GM21825 (cell line): ENCODE measurements around the gene GALNT14.

Experiments
- ATAC-seq: cut with Tn5 transposase; IDR thresholded peaks from one replicate; pipeline ENCODE4 v1.9.1; 2021; ENCODE audit warnings: mild to moderate bottlenecking, moderate library complexity; ENCODE audit not compliant: unreplicated experiment

Gene GALNT14

DNA sequence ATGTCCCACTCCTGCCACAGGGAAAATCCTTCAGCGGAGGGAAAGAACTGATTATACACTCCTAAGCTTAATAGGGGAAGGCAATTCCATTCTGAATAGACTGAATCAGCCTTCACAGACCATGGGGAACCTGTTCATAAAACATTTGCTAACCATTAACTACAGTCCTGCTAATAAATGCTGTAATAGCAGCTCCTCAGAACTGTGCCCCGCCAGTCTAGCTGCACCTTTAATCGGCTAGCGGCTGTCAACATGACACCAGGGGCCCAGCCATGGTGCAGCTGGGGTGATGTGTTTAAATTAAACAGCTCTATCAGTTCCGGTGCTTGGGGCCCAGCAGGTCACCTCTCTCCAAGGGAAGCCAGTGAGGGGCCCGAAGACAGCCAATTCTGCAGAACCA is 77.8 kb downstream of the GALNT14 start:
- ATAC-seq, result no peak

DNA sequence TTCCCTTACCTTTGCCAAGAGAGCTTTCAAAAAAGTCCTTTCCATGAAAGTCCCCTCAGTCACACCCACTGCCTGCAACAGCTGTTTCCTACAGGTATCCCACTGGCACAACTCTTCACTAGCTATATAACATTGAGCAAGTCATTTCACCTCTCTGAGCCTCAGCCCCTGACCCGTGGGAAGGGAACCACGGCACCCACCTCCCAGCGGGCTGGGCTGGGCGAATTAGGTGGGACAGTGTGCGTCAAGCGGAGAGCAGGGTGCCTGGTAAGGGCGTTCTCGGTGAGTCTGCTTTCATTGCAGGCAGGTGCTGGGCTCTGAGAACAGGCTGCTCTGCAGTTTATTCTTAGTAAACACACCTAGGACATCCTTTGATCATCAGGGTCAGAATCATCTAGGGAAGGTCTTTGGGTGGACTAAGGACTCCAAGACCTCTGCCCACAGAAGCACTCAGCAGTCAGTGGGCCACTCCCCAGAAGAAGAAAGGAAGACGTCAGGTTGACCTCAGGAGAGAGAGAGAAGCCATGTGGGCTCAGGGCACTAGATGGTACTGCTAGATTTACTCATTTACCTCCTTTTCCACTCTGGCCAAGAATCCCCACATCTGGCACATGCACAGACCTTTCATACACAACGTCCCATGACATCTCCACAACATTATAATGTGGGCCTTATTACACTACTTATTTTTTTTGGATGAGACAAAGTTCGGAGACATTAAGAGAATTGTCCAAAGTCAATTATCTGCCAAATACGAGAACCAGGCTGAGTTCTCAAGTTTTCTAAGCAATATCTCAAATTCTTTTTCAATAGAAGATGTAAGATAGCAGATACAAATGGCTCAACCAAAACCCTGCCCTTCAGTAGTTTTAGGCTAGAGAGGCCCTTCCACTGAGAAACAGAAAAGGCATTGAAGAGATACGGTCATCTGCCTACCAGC is 79.9 kb downstream of the GALNT14 start:
- no peak for ATAC-seq

DNA sequence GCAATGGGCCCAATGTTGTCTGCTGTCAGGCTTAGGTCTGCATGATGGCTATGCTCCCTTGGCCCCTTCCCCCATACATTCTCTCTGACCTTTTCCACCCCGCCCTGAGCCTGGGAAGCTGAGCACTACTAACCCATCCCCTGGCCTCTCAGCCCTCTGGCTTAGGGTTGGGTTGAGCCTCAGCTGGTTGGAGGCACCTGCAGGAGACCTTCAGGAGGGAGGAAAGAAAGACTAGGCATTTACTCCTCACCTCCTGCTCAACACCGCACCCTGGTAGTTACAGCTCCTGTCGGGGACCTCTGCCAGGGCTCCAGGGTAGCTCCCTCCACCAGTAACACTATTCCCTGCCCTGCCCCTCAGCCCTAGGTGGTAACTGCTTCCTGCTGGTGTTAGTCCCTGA is 80.5 kb downstream of the GALNT14 start:
- no peak for ATAC-seq

DNA sequence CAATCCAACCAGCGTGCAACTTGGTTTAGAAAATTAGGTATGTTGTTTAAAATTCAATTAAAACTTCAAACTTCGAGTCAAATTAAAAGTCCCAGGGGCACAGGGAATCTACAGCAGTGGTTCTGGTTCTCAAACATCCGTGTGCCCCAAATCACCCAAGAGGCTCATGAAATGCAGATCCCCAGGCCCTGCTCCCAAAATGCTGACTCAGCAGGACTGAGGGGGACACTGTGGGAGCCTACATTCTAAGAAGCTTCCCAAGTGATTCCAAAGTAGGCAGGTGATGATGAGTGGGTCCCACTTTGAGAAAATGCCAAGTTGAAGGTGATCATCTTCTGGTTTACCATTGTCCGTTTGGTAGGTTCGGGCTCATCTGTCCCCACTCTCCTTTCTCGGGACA is 82.3 kb downstream of the GALNT14 start:
- no peak for ATAC-seq

- ATAC-seq, result no peak
Observed at GRCh38 chr2:31054842-31055388, 83.3 kb downstream of the GALNT14 start.

DNA sequence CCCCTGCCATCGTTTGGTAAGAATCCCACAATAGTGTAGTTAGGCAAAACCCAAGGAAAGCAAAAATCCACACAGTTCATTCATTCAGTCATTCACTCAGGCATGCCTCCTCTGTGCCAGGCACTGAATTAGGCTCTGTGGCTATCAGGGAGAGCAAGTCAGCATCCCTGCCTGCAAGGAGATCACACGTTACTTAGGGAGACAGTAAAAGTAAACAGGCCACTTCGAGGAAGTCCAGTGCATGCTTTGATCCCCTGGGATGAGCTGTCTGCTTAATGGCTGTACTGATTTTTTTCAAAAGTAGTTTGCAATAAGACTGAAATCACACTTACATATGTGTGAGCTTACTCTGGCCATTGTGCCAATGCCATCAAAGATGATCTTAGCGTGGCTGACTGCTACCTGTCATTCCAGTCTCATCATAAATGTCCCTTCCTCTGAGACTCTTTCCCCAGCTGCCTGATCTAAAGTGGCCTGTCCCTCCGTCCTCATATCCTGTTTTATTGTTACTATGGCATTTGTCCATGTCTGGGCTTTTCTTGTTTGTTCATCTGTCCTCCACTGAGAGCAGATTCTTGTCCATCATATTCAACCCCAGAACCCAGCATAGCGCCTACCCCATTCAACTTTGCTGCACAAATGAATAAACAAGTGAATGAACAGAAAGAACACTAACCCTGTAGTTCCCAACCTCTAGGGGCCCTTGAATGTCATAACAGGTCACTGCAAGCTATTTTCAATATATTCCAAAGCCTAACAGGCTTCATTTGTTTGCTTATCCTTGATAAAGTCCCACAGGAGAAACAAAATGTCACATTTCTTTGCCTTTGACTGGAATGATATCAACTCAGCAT is 84.1 kb downstream of the GALNT14 start:
- no peak for ATAC-seq

GRCh38 chr2:31052284-31052683 is 86.0 kb downstream of the GALNT14 start:
- no peak for ATAC-seq

GRCh38 chr2:31051258-31052140 is 86.7 kb downstream of the GALNT14 start:
- no peak for ATAC-seq

- ATAC-seq, result no peak
Observed at GRCh38 chr2:31049916-31050588, 88.2 kb downstream of the GALNT14 start.

DNA sequence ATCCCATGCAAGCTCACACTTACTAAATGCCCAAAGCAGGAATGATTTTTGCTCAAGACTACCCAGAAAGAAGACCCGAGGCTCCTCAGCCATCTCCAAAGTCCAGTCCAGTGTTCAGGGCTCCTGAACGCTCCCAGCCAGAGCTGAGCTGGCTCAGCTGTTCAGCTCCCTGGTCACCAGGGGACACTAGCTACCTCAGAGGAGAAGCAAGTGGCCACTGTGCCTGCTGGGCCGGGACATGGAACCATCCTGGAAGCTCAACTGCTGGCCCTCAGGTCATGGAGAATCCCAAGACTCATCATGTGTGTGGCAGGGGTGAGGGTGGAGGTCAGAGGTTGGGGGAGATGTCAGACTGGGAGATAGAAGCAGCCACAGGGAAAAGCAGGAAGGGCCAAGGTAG is 89.0 kb downstream of the GALNT14 start:
- ATAC-seq, result no peak

GRCh38 chr2:31047599-31047998 is 90.6 kb downstream of the GALNT14 start:
- no peak for ATAC-seq

- no peak for ATAC-seq
Observed at GRCh38 chr2:31038385-31038784, 99.9 kb downstream of the GALNT14 start.

GRCh38 chr2:31037058-31037457 is 101.2 kb downstream of the GALNT14 start:
- ATAC-seq, result no peak

- no peak for ATAC-seq
Observed at GRCh38 chr2:31033032-31033431, 105.2 kb downstream of the GALNT14 start.

GRCh38 chr2:31032475-31032874 is 105.8 kb downstream of the GALNT14 start:
- no peak for ATAC-seq

- ATAC-seq, result peak; percentile 88
Observed at GRCh38 chr2:31031132-31031706, 107.0 kb downstream of the GALNT14 start.

DNA sequence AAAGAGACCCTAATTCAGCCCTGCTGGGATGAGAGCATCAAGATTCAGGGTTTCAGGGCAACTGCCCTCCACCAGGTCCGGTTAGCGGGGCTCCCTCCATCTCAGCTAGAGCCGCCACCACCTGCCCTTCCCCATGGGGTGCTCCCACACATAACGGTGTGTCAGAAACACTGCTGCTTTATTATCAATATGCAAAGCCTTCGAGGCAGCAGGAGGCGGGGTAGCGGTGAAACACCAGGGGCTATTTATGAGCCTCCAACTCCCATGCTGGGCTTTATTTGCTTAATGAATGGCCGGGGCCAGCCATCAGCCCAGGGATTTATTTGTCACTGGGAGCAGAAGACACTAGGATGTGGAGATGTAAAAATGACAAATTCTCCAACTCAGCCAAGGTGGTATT is 109.8 kb downstream of the GALNT14 start:
- ATAC-seq, result no peak

DNA sequence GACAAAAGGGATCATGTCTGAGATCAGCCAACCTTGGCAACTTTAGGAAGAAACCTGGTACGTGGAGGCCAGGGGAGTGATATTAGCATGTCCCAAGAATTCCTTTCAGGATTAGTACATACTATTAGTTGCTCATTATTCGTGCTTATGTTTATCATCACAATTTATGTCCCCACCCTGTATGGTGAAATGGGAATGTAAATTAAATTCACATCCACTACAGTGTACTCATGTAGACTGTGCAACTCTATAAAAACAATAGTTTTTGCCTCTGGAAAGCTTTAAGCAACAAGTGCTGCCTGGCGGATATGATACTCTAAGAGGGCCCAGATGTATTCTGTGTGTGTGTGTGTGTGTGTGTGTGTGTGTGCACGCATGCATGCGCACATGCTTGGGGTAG is 110.7 kb downstream of the GALNT14 start:
- no peak for ATAC-seq

GRCh38 chr2:31023541-31023940 is 114.7 kb downstream of the GALNT14 start:
- ATAC-seq, result no peak

DNA sequence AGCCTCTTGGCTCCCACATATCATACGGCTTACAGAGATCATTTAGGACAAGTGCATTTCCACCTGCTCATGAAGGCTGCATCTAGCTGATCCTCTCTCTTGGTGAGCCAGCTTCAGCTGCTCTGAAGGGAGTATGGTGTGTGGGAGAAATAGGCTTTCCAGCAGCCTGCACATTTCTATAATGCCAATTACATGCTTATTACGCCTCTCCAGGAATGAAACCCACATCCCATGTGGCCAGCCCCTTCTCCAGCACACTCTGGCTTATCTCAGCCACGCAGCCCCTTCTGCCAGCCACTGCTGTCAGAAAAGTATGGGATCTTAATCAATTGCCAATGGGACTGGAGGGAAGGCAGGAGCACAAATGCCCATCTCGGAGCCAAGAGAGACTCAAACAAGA is 117.5 kb downstream of the GALNT14 start:
- ATAC-seq, result no peak
